Smooth muscle cell (in vitro differentiated cells): Measurements from ENCODE around the gene ECPAS. TPM values are rescaled to one million over a fixed set of nuclear protein-coding genes. Genes with fewer than 3 reads are reported as not detected.

ENCODE experiments used
- DNase-seq: peaks from one replicate; lab custom pipeline; 2025; ENCODE audit not compliant: unreplicated experiment; lab: John Stamatoyannopoulos, UW
- H2AFZ ChIP-seq: fragments of 200-600 bp; sonication (generic); 2 replicates; pipeline ENCODE4 v1.6.0; 2016; ENCODE audit warnings: antibody characterized with exemption, low read depth, mild to moderate bottlenecking
- H3F3A ChIP-seq: fragments of 200-600 bp; sonication (generic); 2 replicates; pipeline ENCODE4 v1.6.0; 2017; ENCODE audit warnings: antibody characterized with exemption, low read depth
- H3K27ac ChIP-seq: fragments of 200-600 bp; sonication (generic); 2 replicates; pipeline ENCODE4 v1.5.1; 2016; ENCODE audit warnings: low read depth, mild to moderate bottlenecking
- H3K27me3 ChIP-seq: fragments of 200-600 bp; sonication (generic); 2 replicates; pipeline ENCODE4 v1.6.1; 2016; ENCODE audit warnings: low read depth, mild to moderate bottlenecking
- H3K36me3 ChIP-seq: fragments of 200-600 bp; sonication (generic); 2 replicates; pipeline ENCODE4 v1.5.1; 2016; ENCODE audit warnings: low read depth
- H3K4me1 ChIP-seq: fragments of 200-600 bp; sonication (generic); 2 replicates; pipeline ENCODE4 v1.5.1; 2016; ENCODE audit warnings: low read depth
- H3K4me2 ChIP-seq: fragments of 200-600 bp; sonication (generic); 2 replicates; pipeline ENCODE4 v1.6.0; 2016; ENCODE audit warnings: mild to moderate bottlenecking
- H3K4me3 ChIP-seq: fragments of 200-600 bp; sonication (generic); 2 replicates; pipeline ENCODE4 v1.5.1; 2016; ENCODE audit warnings: mild to moderate bottlenecking
- H3K79me2 ChIP-seq: fragments of 200-600 bp; sonication (generic); 2 replicates; pipeline ENCODE4 v1.6.0; 2016; ENCODE audit warnings: low read depth, mild to moderate bottlenecking
- H3K9ac ChIP-seq: fragments of 200-600 bp; sonication (generic); 2 replicates; pipeline ENCODE4 v1.6.0; 2016; ENCODE audit warnings: low read depth
- H3K9me3 ChIP-seq: fragments of 200-600 bp; sonication (generic); replicated peaks from 2 replicates; pipeline ENCODE4 v1.5.1; 2016; ENCODE audit warnings: low read depth
- H4K20me1 ChIP-seq: fragments of 200-600 bp; sonication (generic); 2 replicates; pipeline ENCODE4 v1.6.0; 2016; ENCODE audit warnings: low read depth
- WGBS: methylation state at CpG from one replicate; pipeline ENCODE4 v1.1.7; 2016; ENCODE audit warnings: low lambda C conversion rate; 5-methylcytosine and 5-hydroxymethylcytosine counted together
- polyA plus RNA-seq: library from polyadenylated mRNA; unstranded; fragments of >200 nt; fragmentation: Nextera tagmentation; extraction: Ambion mirVana; gene quantifications from 2 replicates; pipeline ENCODE4 v1.2.1, GENCODE V29; 2016
- total RNA-seq: library from RNA; depleted of rRNA; stranded (reverse); fragments of >200 nt; gene quantifications from 2 replicates; pipeline ENCODE4 v1.2.3, GENCODE V29; 2014
- TF ChIP-seq, protein P1 (sequence below): fragments of 200-600 bp; sonication (generic); IDR thresholded peaks from 2 replicates; pipeline ENCODE4 v1.5.1; 2017; ENCODE audit warnings: borderline replicate concordance, mild to moderate bottlenecking, antibody characterized with exemption; ENCODE audit not compliant: insufficient read depth, poor library complexity, severe bottlenecking

Gene ECPAS
- total and polyA plus RNA-seq, 2 experiments from 2014 or later: 24.1 to 53.7 TPM

DNA sequence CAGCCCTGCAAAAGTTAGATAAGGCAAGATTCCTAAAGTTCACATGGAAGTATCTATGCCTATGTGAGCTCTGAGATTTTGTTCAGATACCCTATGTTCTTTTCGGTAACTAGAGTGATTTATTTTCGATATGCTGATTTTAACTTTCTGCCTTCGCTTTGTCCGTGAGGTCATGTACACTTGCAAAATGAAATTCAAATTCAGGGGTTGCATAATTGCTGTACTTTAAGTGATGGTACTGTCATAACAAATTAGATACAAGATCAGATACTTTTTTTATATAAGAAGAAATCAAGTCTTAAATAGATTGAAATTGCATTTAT is 350 bp upstream of the ECPAS start:
- Histone ChIP-seq H3K27ac (peak overlapping the region; percentile 69), H3K9ac (peak overlapping the region; percentile 41), H3K27me3 (no peaks in the 10 kb centered on the region), H3K4me1 (peaks cover 11% of the 10 kb centered on the region), H3K4me3 (peak overlapping the region; percentile 94), H3K4me2 (peak overlapping the region; percentile 90), H2AFZ (peak overlapping the region; percentile 87), H3K9me3 (no peaks in the 10 kb centered on the region), H3K36me3 (no peaks in the 10 kb centered on the region), H3K79me2 (peaks cover 36% of the 10 kb centered on the region), H3F3A (peaks cover 19% of the 10 kb centered on the region), H4K20me1 (peaks cover 30% of the 10 kb centered on the region)
- TF ChIP-seq, protein P1, sequence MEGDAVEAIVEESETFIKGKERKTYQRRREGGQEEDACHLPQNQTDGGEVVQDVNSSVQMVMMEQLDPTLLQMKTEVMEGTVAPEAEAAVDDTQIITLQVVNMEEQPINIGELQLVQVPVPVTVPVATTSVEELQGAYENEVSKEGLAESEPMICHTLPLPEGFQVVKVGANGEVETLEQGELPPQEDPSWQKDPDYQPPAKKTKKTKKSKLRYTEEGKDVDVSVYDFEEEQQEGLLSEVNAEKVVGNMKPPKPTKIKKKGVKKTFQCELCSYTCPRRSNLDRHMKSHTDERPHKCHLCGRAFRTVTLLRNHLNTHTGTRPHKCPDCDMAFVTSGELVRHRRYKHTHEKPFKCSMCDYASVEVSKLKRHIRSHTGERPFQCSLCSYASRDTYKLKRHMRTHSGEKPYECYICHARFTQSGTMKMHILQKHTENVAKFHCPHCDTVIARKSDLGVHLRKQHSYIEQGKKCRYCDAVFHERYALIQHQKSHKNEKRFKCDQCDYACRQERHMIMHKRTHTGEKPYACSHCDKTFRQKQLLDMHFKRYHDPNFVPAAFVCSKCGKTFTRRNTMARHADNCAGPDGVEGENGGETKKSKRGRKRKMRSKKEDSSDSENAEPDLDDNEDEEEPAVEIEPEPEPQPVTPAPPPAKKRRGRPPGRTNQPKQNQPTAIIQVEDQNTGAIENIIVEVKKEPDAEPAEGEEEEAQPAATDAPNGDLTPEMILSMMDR: no peak
- 10% methylated on average over 4 of the region's 4 CpGs for WGBS
- DNase-seq: no peak

GRCh38 chr9:111483439-111483857 is 735 bp downstream of the ECPAS start:
- H3K36me3 ChIP-seq: no peaks in the 10 kb centered on the region
- H3K4me2 ChIP-seq: peak overlapping the region; percentile 90
- H3K4me1 ChIP-seq: peaks cover 11% of the 10 kb centered on the region
- no peaks in the 10 kb centered on the region for H3K27me3 ChIP-seq
- DNase-seq: peak; percentile 43
- H3K9me3 ChIP-seq: no peaks in the 10 kb centered on the region
- H3K79me2 ChIP-seq: peaks cover 47% of the 10 kb centered on the region
- peaks cover 19% of the 10 kb centered on the region for H3F3A ChIP-seq
- H3K27ac ChIP-seq: peak overlapping the region; percentile 94
- H4K20me1 ChIP-seq: peaks cover 41% of the 10 kb centered on the region
- 0% methylated on average over 6 of the region's 78 CpGs for WGBS
- TF ChIP-seq, protein P1: no peak
- H3K4me3 ChIP-seq: peak overlapping the region; percentile 94
- H2AFZ ChIP-seq: no peak overlapping the region
- no peak overlapping the region for H3K9ac ChIP-seq

GRCh38 chr9:111482694-111483438 is 1.3 kb downstream of the ECPAS start:
- peak overlapping the region; percentile 93 for H3K9ac ChIP-seq
- peak overlapping the region; percentile 86 for H3K4me2 ChIP-seq
- H4K20me1 ChIP-seq: peaks cover 47% of the 10 kb centered on the region
- peak overlapping the region; percentile 94 for H3K27ac ChIP-seq
- 1% methylated on average over 72 of the region's 76 CpGs for WGBS
- TF ChIP-seq, protein P1: no peak
- peak overlapping the region; percentile 94 for H3K4me3 ChIP-seq
- H3K4me1 ChIP-seq: peaks cover 11% of the 10 kb centered on the region
- peak; percentile 46 for DNase-seq
- H3F3A ChIP-seq: peaks cover 19% of the 10 kb centered on the region
- peaks cover 52% of the 10 kb centered on the region for H3K79me2 ChIP-seq
- H2AFZ ChIP-seq: peak overlapping the region; percentile 97
- H3K36me3 ChIP-seq: no peaks in the 10 kb centered on the region
- no peaks in the 10 kb centered on the region for H3K9me3 ChIP-seq
- no peaks in the 10 kb centered on the region for H3K27me3 ChIP-seq
